Neural cell (in vitro differentiated cells): ENCODE data around the gene PDCD7. TPM values are rescaled to one million over a fixed set of nuclear protein-coding genes. Genes with fewer than 3 reads are reported as not detected.

Experiments used
- H2AFZ ChIP-seq: fragments of 200-600, 300-800 bp; sonication (generic), shearing (Covaris generic); 2 replicates; pipeline ENCODE4 v1.6.0; 2014; ENCODE audit warnings: low read depth, mild to moderate bottlenecking, antibody characterized with exemption, low read length, moderate library complexity
- H3F3A ChIP-seq: fragments of 200-600 bp; shearing (Covaris generic); 2 replicates; pipeline ENCODE4 v1.6.1; 2016; ENCODE audit warnings: mild to moderate bottlenecking, moderate library complexity, mixed read lengths, antibody characterized with exemption, low read length; ENCODE audit not compliant: insufficient read depth, poor library complexity, severe bottlenecking
- H3K27ac ChIP-seq: fragments of 200-600, 300-800 bp; sonication (generic), shearing (Covaris generic); 2 replicates; pipeline ENCODE4 v1.5.1; 2014; ENCODE audit warnings: mild to moderate bottlenecking, low read length, moderate library complexity
- H3K27me3 ChIP-seq: fragments of 300-800, 200-600 bp; sonication (generic), shearing (Covaris generic); 2 replicates; pipeline ENCODE4 v1.6.0; 2014; ENCODE audit warnings: mild to moderate bottlenecking, low read depth, low read length, moderate library complexity; ENCODE audit not compliant: insufficient read depth
- H3K36me3 ChIP-seq: fragments of 300-800, 200-600 bp; sonication (generic), shearing (Covaris generic); 2 replicates; pipeline ENCODE4 v1.5.1; 2014; ENCODE audit warnings: mild to moderate bottlenecking, antibody characterized with exemption, low read length, moderate library complexity; ENCODE audit not compliant: insufficient read depth
- H3K4me2 ChIP-seq: fragments of 300-800, 200-600 bp; sonication (generic), shearing (Covaris generic); 2 replicates; pipeline ENCODE4 v1.6.0; 2014; ENCODE audit warnings: mild to moderate bottlenecking, low read length
- H3K4me3 ChIP-seq: fragments of 300-800, 200-600 bp; sonication (generic), shearing (Covaris generic); 2 replicates; pipeline ENCODE4 v1.5.1; 2014; ENCODE audit warnings: mild to moderate bottlenecking, low read length, moderate library complexity
- H3K79me2 ChIP-seq: fragments of 200-600 bp; shearing (Covaris generic); replicated peaks from 2 replicates; pipeline ENCODE4 v1.6.0; 2014; ENCODE audit warnings: mild to moderate bottlenecking, low read length, moderate library complexity; ENCODE audit not compliant: insufficient read depth
- H3K9ac ChIP-seq: fragments of 300-800, 200-600 bp; sonication (generic), shearing (Covaris generic); 2 replicates; pipeline ENCODE4 v1.6.1; 2016; ENCODE audit warnings: mild to moderate bottlenecking, low read length, mixed read lengths
- H3K9me2 ChIP-seq: fragments of 200-600 bp; shearing (Covaris generic); 2 replicates; pipeline ENCODE4 v1.6.1; 2016; ENCODE audit warnings: mild to moderate bottlenecking, low read length, mixed read lengths; ENCODE audit not compliant: insufficient read depth
- H3K9me3 ChIP-seq: fragments of 200-600, 300-800 bp; sonication (generic), shearing (Covaris generic); 2 replicates; pipeline ENCODE4 v1.6.1; 2016; ENCODE audit warnings: mild to moderate bottlenecking, mixed run types, low read length, moderate library complexity, mixed read lengths
- H4K20me1 ChIP-seq: fragments of 200-600 bp; shearing (Covaris generic); 2 replicates; pipeline ENCODE4 v1.6.1; 2016; ENCODE audit warnings: mild to moderate bottlenecking, mixed run types; ENCODE audit not compliant: insufficient read depth
- EP300 ChIP-seq: fragments of 450-650 bp; conservative IDR thresholded peaks from 2 replicates; pipeline ENCODE4 v1.6.1; 2014; ENCODE audit warnings: antibody characterized with exemption, mild to moderate bottlenecking, moderate library complexity; ENCODE audit not compliant: poor library complexity, severe bottlenecking
- EZH2 ChIP-seq: fragments of 200-600, 300-800 bp; shearing (Covaris generic), sonication (generic); IDR thresholded peaks from 2 replicates; pipeline ENCODE4 v1.6.1; 2014; ENCODE audit warnings: antibody characterized with exemption, low read length, borderline replicate concordance, mild to moderate bottlenecking; ENCODE audit not compliant: insufficient read depth, poor library complexity, severe bottlenecking
- MXI1 ChIP-seq: fragments of 450-650 bp; conservative IDR thresholded peaks from 2 replicates; pipeline ENCODE4 v1.6.1; 2014; ENCODE audit warnings: antibody characterized with exemption, mild to moderate bottlenecking; ENCODE audit not compliant: poor library complexity, severe bottlenecking
- POLR2AphosphoS5 ChIP-seq: IDR thresholded peaks from 2 replicates; pipeline ENCODE4 v1.6.1; 2012
- RAD21 ChIP-seq: fragments of 450-650 bp; conservative IDR thresholded peaks from 2 replicates; pipeline ENCODE4 v1.6.1; 2014; ENCODE audit warnings: antibody characterized with exemption, mild to moderate bottlenecking, moderate library complexity
- SMC3 ChIP-seq: fragments of 450-650 bp; conservative IDR thresholded peaks from 2 replicates; pipeline ENCODE4 v1.6.1; 2014; ENCODE audit warnings: antibody characterized with exemption, mild to moderate bottlenecking, moderate library complexity; ENCODE audit not compliant: poor library complexity
- TAF1 ChIP-seq: IDR thresholded peaks from 2 replicates; pipeline ENCODE4 v1.6.1; 2012; ENCODE audit warnings: low read depth
- polyA plus RNA-seq: library from polyadenylated mRNA; depleted of rRNA; stranded (reverse); fragments of >200 nt; gene quantifications from 2 replicates; pipeline ENCODE4 v1.2.3, GENCODE V29; 2014
- TF ChIP-seq, protein P1 (sequence below): IDR thresholded peaks from 2 replicates; pipeline ENCODE4 v1.6.1; 2012; ENCODE audit warnings: borderline replicate concordance
- TF ChIP-seq, protein P2 (sequence below): fragments of 450-650 bp; IDR thresholded peaks from 2 replicates; pipeline ENCODE4 v1.5.1; 2014; ENCODE audit warnings: antibody characterized with exemption, mild to moderate bottlenecking, moderate library complexity; ENCODE audit not compliant: poor library complexity, severe bottlenecking

Gene PDCD7
- polyA plus RNA-seq, 1 donor from 2014 or later = 46.8 TPM

DNA sequence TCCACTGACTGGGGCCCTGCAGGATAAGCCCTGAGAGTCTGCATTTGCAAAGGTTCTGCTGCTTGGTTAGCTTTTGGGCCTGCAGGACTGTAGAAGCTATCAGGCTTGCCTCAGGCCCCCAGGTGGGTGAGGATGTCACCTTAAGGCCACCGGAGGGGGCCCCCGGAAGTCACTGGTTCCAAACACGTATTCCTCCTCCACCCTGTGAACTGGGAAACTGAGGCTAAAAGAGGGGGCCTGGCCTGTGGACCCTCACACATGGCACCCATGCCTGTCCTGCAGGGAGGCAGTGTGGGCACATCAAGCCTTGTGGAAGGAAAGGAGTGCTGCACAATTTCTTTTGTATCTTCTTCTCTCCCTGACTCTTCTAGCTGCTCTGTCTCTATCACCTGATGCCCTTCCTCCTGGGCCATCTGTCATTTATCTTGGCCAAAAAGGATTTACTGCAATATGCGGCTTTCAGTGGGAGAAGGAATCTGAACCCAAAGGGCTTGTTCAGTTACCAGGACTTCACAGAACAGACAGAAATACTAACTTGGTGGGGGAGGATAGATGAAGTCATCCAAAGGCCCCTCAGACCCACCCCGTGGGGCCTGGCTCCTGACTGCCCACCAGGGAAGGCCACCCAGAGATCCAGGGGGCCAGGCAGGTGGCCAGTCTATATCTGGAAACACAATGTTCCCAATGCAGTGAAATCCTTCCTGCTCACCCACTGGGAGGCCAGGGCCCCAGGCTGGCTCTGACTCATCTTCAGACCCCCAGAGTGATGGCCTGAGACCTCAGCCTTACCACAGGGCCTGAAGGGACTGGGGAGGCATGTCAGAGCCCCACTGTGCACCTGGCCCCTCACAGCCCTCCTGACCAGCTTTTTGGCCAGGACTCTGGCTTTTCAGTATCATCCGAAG lies 36.9 kb downstream of the PDCD7 start:
- Histone ChIP-seq H2AFZ (no peak overlapping the region), H3K79me2 (no peaks in the 10 kb centered on the region), H3K4me2 (no peak overlapping the region), H3K9me2 (no peaks in the 10 kb centered on the region), H3K27ac (no peak overlapping the region), H3K9ac (no peak overlapping the region), H3F3A (no peaks in the 10 kb centered on the region), H4K20me1 (no peaks in the 10 kb centered on the region), H3K9me3 (no peaks in the 10 kb centered on the region), H3K4me3 (no peak overlapping the region), H3K36me3 (no peaks in the 10 kb centered on the region), H3K27me3 (no peaks in the 10 kb centered on the region)
- TF ChIP-seq POLR2AphosphoS5 (no peak), EZH2 (no peak), RAD21 (no peak), MXI1 (no peak), SMC3 (no peak), TAF1 (no peak), EP300 (no peak)
- TF ChIP-seq, protein P1, sequence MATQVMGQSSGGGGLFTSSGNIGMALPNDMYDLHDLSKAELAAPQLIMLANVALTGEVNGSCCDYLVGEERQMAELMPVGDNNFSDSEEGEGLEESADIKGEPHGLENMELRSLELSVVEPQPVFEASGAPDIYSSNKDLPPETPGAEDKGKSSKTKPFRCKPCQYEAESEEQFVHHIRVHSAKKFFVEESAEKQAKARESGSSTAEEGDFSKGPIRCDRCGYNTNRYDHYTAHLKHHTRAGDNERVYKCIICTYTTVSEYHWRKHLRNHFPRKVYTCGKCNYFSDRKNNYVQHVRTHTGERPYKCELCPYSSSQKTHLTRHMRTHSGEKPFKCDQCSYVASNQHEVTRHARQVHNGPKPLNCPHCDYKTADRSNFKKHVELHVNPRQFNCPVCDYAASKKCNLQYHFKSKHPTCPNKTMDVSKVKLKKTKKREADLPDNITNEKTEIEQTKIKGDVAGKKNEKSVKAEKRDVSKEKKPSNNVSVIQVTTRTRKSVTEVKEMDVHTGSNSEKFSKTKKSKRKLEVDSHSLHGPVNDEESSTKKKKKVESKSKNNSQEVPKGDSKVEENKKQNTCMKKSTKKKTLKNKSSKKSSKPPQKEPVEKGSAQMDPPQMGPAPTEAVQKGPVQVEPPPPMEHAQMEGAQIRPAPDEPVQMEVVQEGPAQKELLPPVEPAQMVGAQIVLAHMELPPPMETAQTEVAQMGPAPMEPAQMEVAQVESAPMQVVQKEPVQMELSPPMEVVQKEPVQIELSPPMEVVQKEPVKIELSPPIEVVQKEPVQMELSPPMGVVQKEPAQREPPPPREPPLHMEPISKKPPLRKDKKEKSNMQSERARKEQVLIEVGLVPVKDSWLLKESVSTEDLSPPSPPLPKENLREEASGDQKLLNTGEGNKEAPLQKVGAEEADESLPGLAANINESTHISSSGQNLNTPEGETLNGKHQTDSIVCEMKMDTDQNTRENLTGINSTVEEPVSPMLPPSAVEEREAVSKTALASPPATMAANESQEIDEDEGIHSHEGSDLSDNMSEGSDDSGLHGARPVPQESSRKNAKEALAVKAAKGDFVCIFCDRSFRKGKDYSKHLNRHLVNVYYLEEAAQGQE = no peak
- TF ChIP-seq, protein P2, sequence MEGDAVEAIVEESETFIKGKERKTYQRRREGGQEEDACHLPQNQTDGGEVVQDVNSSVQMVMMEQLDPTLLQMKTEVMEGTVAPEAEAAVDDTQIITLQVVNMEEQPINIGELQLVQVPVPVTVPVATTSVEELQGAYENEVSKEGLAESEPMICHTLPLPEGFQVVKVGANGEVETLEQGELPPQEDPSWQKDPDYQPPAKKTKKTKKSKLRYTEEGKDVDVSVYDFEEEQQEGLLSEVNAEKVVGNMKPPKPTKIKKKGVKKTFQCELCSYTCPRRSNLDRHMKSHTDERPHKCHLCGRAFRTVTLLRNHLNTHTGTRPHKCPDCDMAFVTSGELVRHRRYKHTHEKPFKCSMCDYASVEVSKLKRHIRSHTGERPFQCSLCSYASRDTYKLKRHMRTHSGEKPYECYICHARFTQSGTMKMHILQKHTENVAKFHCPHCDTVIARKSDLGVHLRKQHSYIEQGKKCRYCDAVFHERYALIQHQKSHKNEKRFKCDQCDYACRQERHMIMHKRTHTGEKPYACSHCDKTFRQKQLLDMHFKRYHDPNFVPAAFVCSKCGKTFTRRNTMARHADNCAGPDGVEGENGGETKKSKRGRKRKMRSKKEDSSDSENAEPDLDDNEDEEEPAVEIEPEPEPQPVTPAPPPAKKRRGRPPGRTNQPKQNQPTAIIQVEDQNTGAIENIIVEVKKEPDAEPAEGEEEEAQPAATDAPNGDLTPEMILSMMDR = no peak

DNA sequence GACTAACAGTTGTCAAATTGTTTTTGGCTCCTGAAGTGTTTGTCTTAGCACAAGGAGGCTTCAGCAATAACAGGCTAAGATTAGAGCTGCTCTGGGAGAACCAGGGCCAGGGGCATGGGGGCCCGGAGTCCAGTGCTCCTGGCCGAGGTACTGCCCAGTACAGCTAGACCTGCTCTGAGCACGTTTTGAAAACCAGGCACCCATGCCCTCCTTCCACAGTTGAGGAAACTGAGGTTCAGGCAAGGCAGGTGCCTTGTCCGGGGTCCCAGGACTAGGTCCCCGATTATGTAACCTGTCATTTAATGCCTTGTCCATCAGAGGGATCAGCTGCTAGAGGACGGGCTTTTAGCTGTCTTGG lies 37.9 kb downstream of the PDCD7 start:
- TF ChIP-seq EP300 (no peak), MXI1 (no peak), TAF1 (no peak), EZH2 (no peak)
- TF ChIP-seq, protein P2 = no peak
- no peaks in the 10 kb centered on the region for H3K79me2 ChIP-seq
- H3K4me2 ChIP-seq = no peak overlapping the region
- H3K9ac ChIP-seq = no peak overlapping the region
- no peak overlapping the region for H3K4me3 ChIP-seq
- no peak overlapping the region for H3K27ac ChIP-seq
- H3K9me2 ChIP-seq = no peaks in the 10 kb centered on the region
- no peaks in the 10 kb centered on the region for H3F3A ChIP-seq
- H3K27me3 ChIP-seq = no peaks in the 10 kb centered on the region
- H3K9me3 ChIP-seq = no peaks in the 10 kb centered on the region
- no peaks in the 10 kb centered on the region for H3K36me3 ChIP-seq
- H4K20me1 ChIP-seq = no peaks in the 10 kb centered on the region
- no peak overlapping the region for H2AFZ ChIP-seq
